GM12878 (cell line): ENCODE data around the gene POMT2.

ENCODE experiments used
- CTCF ChIP-seq, 3 experiments: IDR thresholded peaks in 2 of 3; conservative IDR thresholded peaks in 1 of 3; 2 replicates each; pipeline ENCODE4 v1.5.1; 2011; ENCODE audit warnings: low read depth in 3 of 3, low read length in 3 of 3, mild to moderate bottlenecking in 3 of 3, control low read depth in 2 of 3, moderate library complexity in 2 of 3, inconsistent platforms in 1 of 3, mixed read lengths in 1 of 3; ENCODE audit not compliant: control insufficient read depth in 2 of 3, insufficient read depth in 1 of 3; ENCODE audit errors: extremely low read depth in 1 of 3
- MAX ChIP-seq: IDR thresholded peaks from 2 replicates; pipeline ENCODE4 v1.6.1; 2012; ENCODE audit warnings: low read depth, low read length, improper control_type of control experiment
- PBX3 ChIP-seq: IDR thresholded peaks from 2 replicates; pipeline ENCODE4 v1.6.1; 2011; ENCODE audit warnings: mild to moderate bottlenecking, low read depth, low read length, moderate library complexity; ENCODE audit not compliant: insufficient replicate concordance
- POLR2AphosphoS5 ChIP-seq: IDR thresholded peaks from 2 replicates; pipeline ENCODE4 v1.6.1; 2011; ENCODE audit warnings: mild to moderate bottlenecking, low read length, inconsistent platforms
- REST ChIP-seq: IDR thresholded peaks from 2 replicates; pipeline ENCODE4 v1.6.1; 2012; ENCODE audit warnings: mild to moderate bottlenecking, low read depth, low read length
- RFX5 ChIP-seq: IDR thresholded peaks from 2 replicates; pipeline ENCODE4 v1.6.1; 2011; ENCODE audit warnings: low read depth, low read length, improper control_type of control experiment
- SIN3A ChIP-seq: IDR thresholded peaks from 2 replicates; pipeline ENCODE4 v1.6.1; 2012; ENCODE audit warnings: low read depth, low read length, improper control_type of control experiment
- SP1 ChIP-seq: IDR thresholded peaks from one replicate; pipeline ENCODE4 v1.6.1; 2011; ENCODE audit warnings: low read depth, low read length
- SRF ChIP-seq, 2 experiments: IDR thresholded peaks; 2 replicates each; pipeline ENCODE4 v1.6.1; 2011; ENCODE audit warnings: low read depth in 2 of 2, low read length in 2 of 2, mild to moderate bottlenecking in 1 of 2, moderate library complexity in 1 of 2
- ZNF592 ChIP-seq: fragments of 450-650 bp; IDR thresholded peaks from 2 replicates; pipeline ENCODE4 v1.6.1; 2017; ENCODE audit warnings: mild to moderate bottlenecking, moderate library complexity

- TF ChIP-seq SIN3A (no peak), CTCF (IDR thresholded peaks at IDR 0.05 in 2 of 3, conservative IDR thresholded peaks at IDR 0.05 in 1 of 3; ENCODE audit: control insufficient read depth in 2 of 3, extremely low read depth in 1 of 3, insufficient read depth in 1 of 3, low read depth in 3 of 3, low read length in 3 of 3) (no peak), SP1 (no peak), SRF (IDR thresholded peaks at IDR 0.05; ENCODE audit: low read depth in 2 of 2, low read length in 2 of 2) (no peak), RFX5 (no peak), PBX3 (no peak), ZNF592 (no peak), POLR2AphosphoS5 (no peak), REST (no peak), MAX (no peak)
Observed at GRCh38 chr14:77296906-77297305, 23.8 kb downstream of the POMT2 start.
